K562 (cell line): Measurements from ENCODE around the gene MAP3K2. TPM values are rescaled to one million over a fixed set of nuclear protein-coding genes. Genes with fewer than 3 reads are reported as not detected.
A peak's percentile ranks its signal among the peaks of the same experiment; 100 is the strongest.

Source experiments
- ATAC-seq: fragments of 200-7000 bp; cut with Tn5 transposase; 3 replicates; pipeline ENCODE4 v1.9.1; 2020; ENCODE audit warnings: moderate library complexity
- BruUV-seq: library from RNA; stranded (reverse); fragments of 400-500 nt; replicated peaks from 2 replicates; lab custom pipeline; 2021; lab: Mats Ljungman, UMichigan
- CTCF ChIA-PET: fragments of 300-600 bp; formaldehyde crosslinking; extraction: SDS; loops from one replicate; lab custom pipeline; 2021; ENCODE audit warnings: low intra/inter-chr PET ratio; lab: Yijun Ruan, JAX
- POLR2A ChIA-PET: fragments of 300-600, 350-650 bp; sonication (Branson Sonifier 250); formaldehyde crosslinking; extraction: SDS; loops from one replicate; lab custom pipeline; 2021; ENCODE audit warnings: antibody characterized with exemption, inconsistent platforms; lab: Yijun Ruan, JAX
- DNase-seq, 4 experiments: peaks; one replicate each; pipeline versions ENCODE4 v3.0.0 to v3.0.0-alpha.2; 2011 to 2018; ENCODE audit warnings: low spot score in 3 of 4, mixed read lengths in 3 of 4; ENCODE audit errors: extremely low read depth in 1 of 4
- FAIRE-seq: peaks from 2 replicates; lab custom pipeline; 2011; peaks lifted over from hg19 to GRCh38; lab: Jason Lieb, UNC
- H2AFZ ChIP-seq: 2 replicates; pipeline ENCODE4 v1.6.0; 2011; ENCODE audit warnings: low read depth, low read length, control low read depth, inconsistent platforms
- H3K27ac ChIP-seq: fragments of 200-600 bp; 3 replicates; pipeline ENCODE4 v1.8.0; 2011; ENCODE audit warnings: low read depth, mild to moderate bottlenecking, control low read depth, inconsistent platforms, low read length, moderate library complexity, mixed read lengths; ENCODE audit errors: extremely low read depth
- H3K27me3 ChIP-seq, 2 experiments: fragments of 300-600 bp in 1 of 2; 2 replicates in 1 of 2; 3 replicates in 1 of 2; pipeline versions ENCODE4 v1.6.0 to v1.8.0; 2011; ENCODE audit warnings: inconsistent platforms in 2 of 2, low read length in 2 of 2, mild to moderate bottlenecking in 1 of 2, mixed read lengths in 1 of 2, moderate library complexity in 1 of 2; ENCODE audit not compliant: control insufficient read depth in 2 of 2, insufficient read depth in 2 of 2
- H3K36me3 ChIP-seq: fragments of 300-600 bp; 3 replicates; pipeline ENCODE4 v1.8.0; 2011; ENCODE audit warnings: mild to moderate bottlenecking, low read length, inconsistent platforms; ENCODE audit not compliant: control insufficient read depth, insufficient read depth
- H3K4me1 ChIP-seq, 2 experiments: fragments of 200-600 bp in 1 of 2; replicated peaks in 1 of 2; 2 replicates in 1 of 2; 3 replicates in 1 of 2; pipeline versions ENCODE4 v1.5.1 to v1.8.0; 2011; ENCODE audit warnings: inconsistent platforms in 2 of 2, low read length in 2 of 2, mild to moderate bottlenecking in 1 of 2, mixed read lengths in 1 of 2, moderate library complexity in 1 of 2; ENCODE audit not compliant: control insufficient read depth in 2 of 2, insufficient read depth in 2 of 2
- H3K4me2 ChIP-seq: 2 replicates; pipeline ENCODE4 v1.6.1; 2011; ENCODE audit warnings: low read length, control low read depth, inconsistent platforms, mixed read lengths; ENCODE audit not compliant: insufficient read depth
- H3K4me3 ChIP-seq: fragments of 200-600 bp; sonication (generic), shearing (Covaris generic); 2 replicates; pipeline ENCODE4 v1.5.1; 2016; ENCODE audit warnings: control low read depth, inconsistent platforms
- H3K79me2 ChIP-seq: fragments of 200-600 bp; 3 replicates; pipeline ENCODE4 v1.8.0; 2011; ENCODE audit warnings: low read length, inconsistent platforms; ENCODE audit not compliant: control insufficient read depth, insufficient read depth
- H3K9ac ChIP-seq, 2 experiments: 2 replicates each; pipeline versions ENCODE4 v1.6.0 to v1.6.1; 2011; ENCODE audit warnings: low read depth in 2 of 2, low read length in 2 of 2, control low read depth in 1 of 2, inconsistent platforms in 1 of 2, mild to moderate bottlenecking in 1 of 2, mixed read lengths in 1 of 2; ENCODE audit not compliant: insufficient read depth in 1 of 2
- H3K9me1 ChIP-seq: one replicate; pipeline ENCODE4 v1.6.0; 2011; ENCODE audit warnings: inconsistent platforms, mild to moderate bottlenecking, low read length, moderate library complexity; ENCODE audit not compliant: control insufficient read depth, insufficient read depth
- H3K9me3 ChIP-seq: replicated peaks from 2 replicates; pipeline ENCODE4 v1.5.1; 2011; ENCODE audit warnings: low read depth, low read length, inconsistent platforms; ENCODE audit not compliant: control insufficient read depth, insufficient read depth
- H4K20me1 ChIP-seq: replicated peaks from 2 replicates; pipeline ENCODE4 v1.6.1; 2011; ENCODE audit warnings: low read length, inconsistent platforms, mixed read lengths; ENCODE audit not compliant: control insufficient read depth, insufficient read depth
- ARID3A ChIP-seq: IDR thresholded peaks from 2 replicates; pipeline ENCODE4 v1.6.1; 2012; ENCODE audit warnings: low read depth, low read length, improper control_type of control experiment, borderline replicate concordance
- ASH1L ChIP-seq: fragments of 450-650 bp; IDR thresholded peaks from 2 replicates; pipeline ENCODE4 v1.6.1; 2018; ENCODE audit warnings: borderline replicate concordance, mild to moderate bottlenecking, low read depth; ENCODE audit not compliant: partially characterized antibody
- CBFA2T3 ChIP-seq: fragments of 450-650 bp; IDR thresholded peaks from 2 replicates; pipeline ENCODE4 v1.6.1; 2017
- CHD4 ChIP-seq: fragments of 200-600 bp; sonication (generic); IDR thresholded peaks from 3 replicates; pipeline ENCODE4 v1.6.1; 2012; ENCODE audit warnings: low read depth, mild to moderate bottlenecking, mixed read lengths, low read length, inconsistent platforms; ENCODE audit not compliant: insufficient read depth, insufficient replicate concordance, poor library complexity, severe bottlenecking
- ELF1 ChIP-seq: fragments of 200-800 bp; sonication (Bioruptor generic); IDR thresholded peaks from 2 replicates; pipeline ENCODE4 v1.6.1; 2016; ENCODE audit warnings: missing genetic modification characterization, missing compliant biosample characterization
- FOXK2 ChIP-seq, 2 experiments: fragments of 450-650 bp; IDR thresholded peaks in 1 of 2; conservative IDR thresholded peaks in 1 of 2; 2 replicates each; pipeline ENCODE4 v1.6.1; 2016; ENCODE audit warnings: low read depth in 2 of 2, mild to moderate bottlenecking in 1 of 2
- HDAC6 ChIP-seq: IDR thresholded peaks from 2 replicates; pipeline ENCODE4 v1.6.1; 2012; ENCODE audit warnings: low read depth, mild to moderate bottlenecking, control low read depth, inconsistent platforms, low read length, moderate library complexity
- KDM1A ChIP-seq, 2 experiments: fragments of 450-650 bp; IDR thresholded peaks; 2 replicates each; pipeline ENCODE4 v1.6.1; 2016; ENCODE audit warnings: mild to moderate bottlenecking in 2 of 2
- SMAD1 ChIP-seq: fragments of 150-350 bp; IDR thresholded peaks from 2 replicates; pipeline ENCODE4 v1.6.1; 2014; ENCODE audit warnings: low read length, low read depth; ENCODE audit not compliant: partially characterized antibody
- SNRNP70 ChIP-seq: fragments of 200-400 bp; formaldehyde crosslinking; optimal IDR thresholded peaks from 2 replicates; pipeline ENCODE3; 2017; ENCODE audit warnings: low read depth, low read length
- SOX6 ChIP-seq: fragments of 450-650 bp; IDR thresholded peaks from 2 replicates; pipeline ENCODE4 v1.6.1; 2014; ENCODE audit warnings: mild to moderate bottlenecking
- TAL1 ChIP-seq: fragments of 450-650 bp; IDR thresholded peaks from 2 replicates; pipeline ENCODE4 v1.6.1; 2016; ENCODE audit warnings: mild to moderate bottlenecking
- ZNF253 ChIP-seq: fragments of 250-450 bp; sonication (Bioruptor Pico); conservative IDR thresholded peaks from 2 replicates; pipeline ENCODE4 v1.6.1; 2021; ENCODE audit warnings: mild to moderate bottlenecking
- ZNF384 ChIP-seq: IDR thresholded peaks from 2 replicates; pipeline ENCODE4 v1.6.1; 2012; ENCODE audit warnings: low read depth, low read length, improper control_type of control experiment
- ZNF583 ChIP-seq: fragments of 250-450 bp; sonication (Bioruptor Pico); IDR thresholded peaks from 2 replicates; pipeline ENCODE4 v1.4.0; 2020
- WGBS: fragments of 100-300 bp; shearing (Covaris generic); methylation state at CpG from one replicate; pipeline ENCODE4 v1.1.6; 2016; ENCODE audit warnings: low coverage, mixed read lengths; ENCODE audit not compliant: insufficient coverage; ENCODE audit errors: missing lambda C conversion rate; 5-methylcytosine and 5-hydroxymethylcytosine counted together
- in situ Hi-C: fragments of 300-500 bp; cut with MboI; formaldehyde crosslinking; loops from 4 replicates; pipeline ENCODE4 v1.15.0; 2018; ENCODE audit warnings: inconsistent platforms, mixed read lengths
- intact Hi-C: fragments of 100-400 bp; cut with micrococcal nuclease; formaldehyde crosslinking; loops from 2 replicates; pipeline ENCODE4 v1.14.2; 2022
- polyA plus RNA-seq, 8 experiments: library from polyadenylated mRNA; depleted of rRNA in 4 of 8; stranded (reverse) in 5 of 8; unstranded in 3 of 8; fragments of >200 nt; fragmentation: Nextera tagmentation in 2 of 8; fragmentation: Illumina TruSeq in 1 of 8; extraction: Ambion mirVana in 2 of 8; extraction: Trizol in 1 of 8; gene quantifications; 2 replicates each; pipeline versions ENCODE4 v1.2.1 to v1.2.3, GENCODE V29; 2011 to 2014; ENCODE audit warnings: inconsistent platforms in 1 of 8, missing spikeins in 1 of 8
- total RNA-seq, 7 experiments: library from RNA; depleted of rRNA in 6 of 7; stranded (reverse); fragments of >200 nt in 6 of 7; fragmentation: Illumina TruSeq in 2 of 7; extraction: Trizol in 2 of 7; gene quantifications; 2 replicates each; pipeline versions ENCODE4 v1.2.1 to v1.2.3, GENCODE V29; 2011 to 2021; ENCODE audit warnings: low replicate concordance in 1 of 7
- TF ChIP-seq, protein P1 (sequence below): fragments of 450-650 bp; formaldehyde crosslinking; IDR thresholded peaks from 2 replicates; pipeline ENCODE4 v1.4.0; 2022; ENCODE audit warnings: mild to moderate bottlenecking, moderate library complexity
- TF ChIP-seq, protein P2 (sequence below): fragments of 250-450 bp; sonication (Bioruptor Pico); IDR thresholded peaks from 2 replicates; pipeline ENCODE4 v1.5.0; 2021; ENCODE audit warnings: mild to moderate bottlenecking, moderate library complexity

Gene MAP3K2
- total and polyA plus RNA-seq, 9 of the 15 experiments (the other 6 are each of a cell fraction or from before 2014, with no cell fraction given), result 1.2 to 14.2 (median 5.7) TPM

GRCh38 chr2:127373362-127374083 lies 14.3 kb downstream of the MAP3K2 start:
- Histone ChIP-seq H3K4me2 (no peak overlapping the region), H3K79me2 (peaks cover 48% of the 10 kb centered on the region), H2AFZ (no peak overlapping the region), H3K4me3 (no peak overlapping the region), H4K20me1 (no peaks in the 10 kb centered on the region), H3K9ac (no peak overlapping the region), H3K36me3 (no peaks in the 10 kb centered on the region), H3K27me3 (no peaks in the 10 kb centered on the region), H3K9me3 (peaks cover 10% of the 10 kb centered on the region), H3K4me1 (no peaks in the 10 kb centered on the region), H3K9me1 (no peaks in the 10 kb centered on the region), H3K27ac (no peak overlapping the region)
- intact Hi-C loops (no loop called here), in situ Hi-C loops (no loop called here)
- 20% methylated on average over 5 of the region's 5 CpGs for WGBS
- BruUV-seq, result no TSS peak
- no peak for ATAC-seq
- POLR2A ChIA-PET, result interaction anchor here (1.3 to 1.6 kb wide), 2 partner anchors 8 to 15 kb away, joined by 5 to 7 read pairs; partner anchors contain the start of gene MAP3K2
- CTCF ChIA-PET, result no interaction called here
- FAIRE-seq, result no peak
- DNase-seq, result no peak
- TF ChIP-seq ZNF384, result no peak
- TF ChIP-seq ZNF583, result no peak
- peak; percentile 31 for TF ChIP-seq TAL1
- TF ChIP-seq SMAD1, result no peak
- no peak for TF ChIP-seq CHD4
- TF ChIP-seq CBFA2T3, result peak; percentile 66
- TF ChIP-seq, protein P1, sequence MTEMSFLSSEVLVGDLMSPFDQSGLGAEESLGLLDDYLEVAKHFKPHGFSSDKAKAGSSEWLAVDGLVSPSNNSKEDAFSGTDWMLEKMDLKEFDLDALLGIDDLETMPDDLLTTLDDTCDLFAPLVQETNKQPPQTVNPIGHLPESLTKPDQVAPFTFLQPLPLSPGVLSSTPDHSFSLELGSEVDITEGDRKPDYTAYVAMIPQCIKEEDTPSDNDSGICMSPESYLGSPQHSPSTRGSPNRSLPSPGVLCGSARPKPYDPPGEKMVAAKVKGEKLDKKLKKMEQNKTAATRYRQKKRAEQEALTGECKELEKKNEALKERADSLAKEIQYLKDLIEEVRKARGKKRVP (CRISPR knock-in tag), result no peak
- TF ChIP-seq HDAC6, result no peak
- TF ChIP-seq, protein P2, sequence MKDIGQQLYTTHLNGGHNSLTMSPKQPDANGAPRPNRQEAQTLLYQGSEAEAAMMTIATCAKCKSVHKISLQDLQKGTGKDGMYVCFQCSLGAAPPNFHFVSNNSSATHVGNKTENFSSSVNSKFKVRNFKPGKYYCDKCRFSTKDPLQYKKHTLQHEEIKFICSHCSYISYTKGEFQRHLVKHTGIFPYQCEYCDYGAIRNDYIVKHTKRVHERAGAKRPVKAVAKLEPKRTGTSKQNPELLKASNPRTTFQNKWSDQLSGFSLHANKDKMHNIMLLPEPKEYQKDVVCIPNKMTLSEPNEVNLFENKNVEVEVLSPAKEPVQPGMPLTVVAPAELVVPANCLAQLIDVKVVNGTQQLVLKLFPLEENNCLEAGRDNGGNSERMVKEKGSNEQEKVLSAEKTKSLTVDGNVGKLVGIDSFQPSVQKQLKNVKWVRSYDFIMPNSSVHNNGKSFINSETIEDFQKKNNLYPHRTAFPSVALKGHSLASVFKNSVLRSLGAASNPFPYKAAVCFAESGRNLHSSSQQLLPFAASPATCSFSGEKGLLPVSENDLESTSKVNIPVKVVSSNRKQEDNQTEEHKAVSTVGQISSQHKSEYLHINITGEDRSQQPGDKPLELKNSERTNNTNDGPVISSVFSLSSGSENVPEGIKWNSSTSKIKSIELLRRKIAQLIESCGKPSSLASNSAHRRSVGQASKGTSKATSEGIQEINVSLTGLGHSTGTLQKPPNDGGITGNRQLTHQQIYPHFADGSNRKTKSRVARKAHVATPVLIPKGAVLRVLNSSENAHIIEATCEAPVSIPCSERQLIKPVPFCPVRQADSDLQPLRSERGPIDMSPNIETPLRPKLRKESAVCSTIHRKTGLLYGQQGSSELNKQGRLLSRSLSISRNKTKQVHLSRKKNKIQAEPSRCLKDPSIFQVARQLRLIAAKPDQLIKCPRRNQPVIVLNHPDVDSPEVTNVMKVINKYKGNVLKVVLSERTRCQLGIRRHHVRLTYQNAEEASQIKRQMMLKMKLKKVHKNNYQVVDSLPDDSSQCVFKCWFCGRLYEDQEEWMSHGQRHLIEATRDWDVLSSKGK (CRISPR knock-in tag), result no peak
- TF ChIP-seq ASH1L, result no peak
- peak; percentile 71; the same call in 1 of the 2 replicates for TF ChIP-seq SOX6
- no peak for TF ChIP-seq SNRNP70
- peak; percentile 78 to 85; a peak in 3 of 4 replicates for TF ChIP-seq KDM1A (IDR thresholded peaks at IDR 0.05)
- TF ChIP-seq ELF1 (tag), result no peak
- TF ChIP-seq ARID3A, result no peak
- no peak for TF ChIP-seq FOXK2 (conservative IDR thresholded peaks at IDR 0.05 in 1 of 2, IDR thresholded peaks at IDR 0.05 in 1 of 2; ENCODE audit: low read depth in 2 of 2)
- TF ChIP-seq ZNF253, result no peak
